ENCODE data around the gene UBL7.

UBL7 gene

GRCh38 chr15:74441248-74441941 lies 19.6 kb downstream of the UBL7 start:
- no peak for DNase-seq (ENCODE audit: low spot score)

- peak; percentile 79 for DNase-seq (ENCODE audit: low spot score)
Measured at GRCh38 chr15:74438721-74439316, 22.1 kb downstream of the UBL7 start.

GRCh38 chr15:74438206-74438605 lies 22.8 kb downstream of the UBL7 start:
- DNase-seq (ENCODE audit: low spot score) = no peak

- no peak for DNase-seq (ENCODE audit: low spot score)
Measured at GRCh38 chr15:74434263-74435136, 26.5 kb downstream of the UBL7 start.

- no peak for DNase-seq (ENCODE audit: low spot score)
Measured at GRCh38 chr15:74433592-74434262, 27.2 kb downstream of the UBL7 start, which contains the start of gene SEMA7A. TSS of gene SEMA7A (minus strand) at chr15:74433958. CDS start at chr15:74433918, 40 bp downstream.

- no peak for DNase-seq (ENCODE audit: low spot score)
Measured at GRCh38 chr15:74432968-74433591, 27.9 kb downstream of the UBL7 start.

- DNase-seq (ENCODE audit: low spot score) = no peak
Measured at GRCh38 chr15:74432271-74432967, 28.5 kb downstream of the UBL7 start.

- DNase-seq (ENCODE audit: low spot score) = no peak
Measured at GRCh38 chr15:74431645-74432044, 29.3 kb downstream of the UBL7 start.

GRCh38 chr15:74431116-74431515 lies 29.8 kb downstream of the UBL7 start:
- no peak for DNase-seq (ENCODE audit: low spot score)

- DNase-seq (ENCODE audit: low spot score) = no peak
Measured at GRCh38 chr15:74430510-74430951, 30.4 kb downstream of the UBL7 start.

- no peak for DNase-seq (ENCODE audit: low spot score)
Measured at GRCh38 chr15:74429781-74430400, 31.1 kb downstream of the UBL7 start.

- no peak for DNase-seq (ENCODE audit: low spot score)
Measured at GRCh38 chr15:74428970-74429780, 31.8 kb downstream of the UBL7 start.

GRCh38 chr15:74428442-74428787 lies 32.5 kb downstream of the UBL7 start:
- DNase-seq (ENCODE audit: low spot score) = no peak

GRCh38 chr15:74427607-74428441 lies 33.1 kb downstream of the UBL7 start:
- DNase-seq (ENCODE audit: low spot score) = no peak

- DNase-seq (ENCODE audit: low spot score) = no peak
Measured at GRCh38 chr15:74426404-74427281, 34.3 kb downstream of the UBL7 start.

- DNase-seq (ENCODE audit: low spot score) = no peak
Measured at GRCh38 chr15:74425630-74426029, 35.3 kb downstream of the UBL7 start.

- DNase-seq (ENCODE audit: low spot score) = no peak
Measured at GRCh38 chr15:74424901-74425528, 35.9 kb downstream of the UBL7 start.
